GM18868 (cell line): Measurements from ENCODE around the gene ODAD3.
A peak's percentile ranks its signal among the peaks of the same experiment; 100 is the strongest.
"Not testable (repeated sequence)": the region's sequence is repeated elsewhere in the genome, so short reads cannot be mapped to it uniquely, and the experiment has no call there.

Source experiments
- ATAC-seq: cut with Tn5 transposase; IDR thresholded peaks from one replicate; pipeline ENCODE4 v1.9.1; 2021; ENCODE audit warnings: mild to moderate bottlenecking, moderate library complexity; ENCODE audit not compliant: unreplicated experiment

Gene ODAD3

DNA sequence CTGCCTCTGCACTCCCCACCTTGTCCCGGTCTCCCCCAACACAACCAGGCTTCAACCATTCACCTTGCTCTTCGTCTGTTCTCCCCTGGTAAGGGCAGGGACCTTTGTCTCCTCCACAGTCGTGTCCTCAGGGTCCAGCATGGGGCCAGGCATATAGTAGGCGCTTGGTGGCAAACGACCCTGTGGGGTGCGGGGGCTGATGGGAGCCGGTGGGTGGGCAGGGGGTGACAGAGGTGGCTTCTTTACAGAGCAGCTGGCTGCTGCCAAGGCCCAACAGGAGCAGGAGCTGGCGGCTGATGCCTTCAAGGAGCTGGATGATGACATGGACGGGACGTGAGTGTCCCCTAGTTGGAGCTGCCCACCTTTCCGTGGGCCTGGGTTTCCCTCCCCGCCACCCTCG lies 10.2 kb upstream of the ODAD3 start:
- no peak for ATAC-seq

DNA sequence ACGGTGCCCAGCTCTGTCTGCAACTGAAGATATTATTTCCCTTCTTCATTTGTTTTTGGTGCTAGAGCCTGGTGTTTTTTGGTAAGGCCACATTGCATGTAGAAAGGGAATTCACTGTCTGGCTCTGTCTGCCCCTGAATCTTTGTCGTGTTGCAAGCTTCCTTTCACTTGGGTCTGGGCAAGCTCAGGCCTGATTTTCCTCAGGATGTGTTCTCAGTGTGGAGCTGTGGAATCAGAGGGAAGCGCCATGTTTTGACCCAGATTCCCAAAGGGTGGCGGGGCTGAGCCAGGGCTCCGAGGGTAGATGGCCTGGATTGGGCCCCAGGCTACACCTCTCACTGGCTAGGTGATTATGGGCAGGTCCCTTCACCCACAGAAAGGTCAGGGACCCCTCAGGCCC lies 9.1 kb upstream of the ODAD3 start:
- no peak for ATAC-seq

- no peak for ATAC-seq
Measured at GRCh38 chr19:11437955-11438354, 3.0 kb upstream of the ODAD3 start.

DNA sequence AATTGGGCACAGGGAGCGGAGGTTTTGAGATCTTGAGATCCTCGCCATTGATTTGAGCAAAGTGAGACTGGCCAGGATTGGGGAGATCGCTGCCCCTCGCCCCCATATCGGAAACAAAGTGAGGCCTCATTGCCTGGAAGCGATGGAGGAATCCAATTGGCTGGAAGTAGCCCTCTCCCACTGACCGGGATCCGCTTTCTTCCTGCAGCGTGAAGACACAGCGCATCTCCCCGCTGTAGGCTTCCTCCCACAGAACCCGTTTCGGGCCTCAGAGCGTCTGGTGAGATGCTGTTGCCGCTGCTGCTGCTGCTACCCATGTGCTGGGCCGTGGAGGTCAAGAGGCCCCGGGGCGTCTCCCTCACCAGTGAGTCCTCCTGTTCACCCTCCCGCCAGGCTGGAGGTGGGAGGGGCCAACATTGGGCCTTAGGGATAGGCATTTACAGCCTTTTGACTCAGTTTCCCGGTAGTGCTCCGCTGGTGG lies 952 bp upstream of the ODAD3 start:
- no peak for ATAC-seq

DNA sequence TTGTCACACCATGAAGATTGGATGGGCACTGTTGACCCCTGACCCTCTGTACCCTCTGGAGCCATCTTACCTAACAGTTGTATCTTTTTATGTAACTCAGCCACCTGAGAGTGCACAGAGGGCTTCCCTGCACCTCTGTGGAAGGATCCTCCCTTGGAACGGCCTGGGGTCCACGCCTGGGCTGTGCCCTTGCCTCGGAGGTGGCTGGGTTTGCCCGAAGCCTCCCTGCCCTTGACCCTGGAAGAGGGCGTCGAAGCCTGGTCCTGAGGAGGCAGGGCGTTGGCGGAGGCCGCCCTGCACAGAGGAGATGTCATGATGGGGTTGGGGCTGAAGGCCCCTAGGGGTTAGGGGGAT lies 241 bp downstream of the ODAD3 start:
- peak; percentile 8 for ATAC-seq

GRCh38 chr19:11433526-11433925 lies 1.4 kb downstream of the ODAD3 start:
- not testable (repeated sequence) for ATAC-seq

DNA sequence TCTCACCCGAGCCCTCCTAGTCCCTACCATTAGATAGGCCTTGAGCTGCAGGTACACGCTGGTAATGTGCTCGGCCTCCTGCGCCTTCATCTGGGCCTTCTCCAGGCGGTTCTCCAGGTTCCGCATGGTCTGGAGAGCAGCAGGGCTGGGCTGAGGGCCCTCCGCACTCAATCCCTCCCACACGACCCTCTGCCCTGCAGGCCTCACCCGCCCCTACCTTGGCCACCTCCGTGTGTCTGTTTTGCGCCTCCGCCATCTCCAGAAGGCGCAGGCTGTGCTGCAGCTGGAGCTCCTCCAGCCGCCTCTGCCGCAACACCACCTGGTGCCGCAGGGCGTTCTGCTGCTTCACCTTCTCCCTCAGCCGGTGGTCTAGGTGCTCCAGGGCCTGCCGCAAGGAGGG lies 8.3 kb downstream of the ODAD3 start:
- no peak for ATAC-seq

DNA sequence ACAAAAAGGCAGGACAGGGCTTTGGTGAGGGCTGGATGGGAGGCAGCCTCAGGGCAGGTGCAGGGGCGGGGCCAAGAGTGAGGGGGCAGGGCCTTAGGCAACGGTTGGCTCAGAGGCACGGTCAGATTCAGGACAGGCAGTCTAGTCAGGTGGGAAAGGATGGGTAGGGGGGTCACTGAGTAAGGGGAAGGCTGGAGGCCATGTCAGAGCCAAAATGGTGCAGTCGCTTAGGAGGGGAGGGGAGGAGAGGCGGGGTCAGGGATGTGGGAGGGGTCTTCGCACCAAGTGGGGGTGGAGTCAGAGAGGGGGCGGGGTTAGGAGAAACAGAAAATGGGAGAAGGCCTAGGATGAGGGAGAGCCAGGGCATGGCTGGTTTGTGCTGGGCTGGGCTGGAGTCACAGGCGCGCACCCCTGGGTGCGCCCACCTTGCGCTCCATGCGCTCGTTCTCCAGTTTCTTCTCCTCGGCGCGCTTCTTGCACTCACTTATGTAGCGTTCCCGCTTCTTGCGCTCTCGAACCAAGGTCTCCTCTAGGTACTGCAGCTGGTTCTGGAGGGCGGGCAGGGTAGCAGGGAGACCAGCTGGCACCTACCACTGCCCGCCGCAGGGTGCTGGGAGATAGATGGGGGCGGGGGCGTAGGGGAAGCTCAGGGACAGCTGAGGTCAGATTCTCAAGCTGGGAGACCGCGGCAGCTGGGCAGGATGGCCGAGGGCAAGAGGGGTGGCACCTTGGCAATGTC lies 9.0 kb downstream of the ODAD3 start:
- ATAC-seq: no peak

DNA sequence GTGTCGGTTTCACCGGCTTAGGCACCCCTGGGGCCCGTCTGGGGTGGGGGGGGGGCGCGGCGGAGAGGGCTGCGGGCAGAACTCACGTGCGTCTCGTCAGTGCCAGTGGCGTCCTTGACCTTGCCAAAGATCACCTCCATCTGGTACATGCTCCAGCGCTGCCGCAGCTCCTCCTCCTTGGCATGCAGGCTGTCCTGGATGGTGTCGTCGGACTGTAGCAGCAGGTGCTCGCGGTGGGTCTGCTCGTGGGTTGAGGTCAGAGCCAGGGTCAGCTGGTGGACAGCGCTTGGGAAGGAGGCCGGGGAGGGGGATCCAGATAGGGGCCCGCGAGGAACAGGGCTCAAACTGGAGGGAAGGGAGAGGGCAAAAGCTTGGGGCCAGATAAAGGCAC lies 11.1 kb downstream of the ODAD3 start:
- no peak for ATAC-seq

DNA sequence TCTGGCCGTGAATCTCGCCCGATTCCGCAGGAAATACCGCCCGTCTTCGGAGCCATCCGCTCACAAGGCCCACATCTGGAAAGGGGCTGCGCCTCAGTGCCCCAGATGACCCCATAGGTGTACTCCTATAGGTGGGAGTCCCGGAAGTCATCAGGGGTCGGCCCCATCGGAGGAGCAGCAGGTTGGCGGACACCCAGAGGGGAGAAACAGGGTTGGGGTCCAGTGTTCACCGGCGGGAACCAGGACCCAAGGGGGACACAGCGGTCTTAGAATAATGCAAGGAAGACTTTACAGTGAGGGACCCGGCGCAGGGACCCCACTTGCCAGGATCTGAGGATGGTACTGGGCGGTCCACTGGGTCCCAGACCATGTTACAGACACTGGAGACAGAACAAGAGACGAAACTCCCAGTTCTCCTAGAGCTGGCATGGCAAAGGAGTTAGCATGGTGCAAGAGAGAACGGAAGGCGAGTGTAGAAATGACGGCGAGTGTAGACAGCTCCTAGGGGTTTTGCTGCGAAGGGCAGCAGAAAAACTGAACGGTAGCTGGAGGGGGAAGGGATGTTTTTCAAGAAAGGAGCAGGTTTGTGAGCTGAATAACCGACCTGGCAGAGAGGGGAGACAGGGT lies 11.6 kb downstream of the ODAD3 start:
- ATAC-seq: no peak

DNA sequence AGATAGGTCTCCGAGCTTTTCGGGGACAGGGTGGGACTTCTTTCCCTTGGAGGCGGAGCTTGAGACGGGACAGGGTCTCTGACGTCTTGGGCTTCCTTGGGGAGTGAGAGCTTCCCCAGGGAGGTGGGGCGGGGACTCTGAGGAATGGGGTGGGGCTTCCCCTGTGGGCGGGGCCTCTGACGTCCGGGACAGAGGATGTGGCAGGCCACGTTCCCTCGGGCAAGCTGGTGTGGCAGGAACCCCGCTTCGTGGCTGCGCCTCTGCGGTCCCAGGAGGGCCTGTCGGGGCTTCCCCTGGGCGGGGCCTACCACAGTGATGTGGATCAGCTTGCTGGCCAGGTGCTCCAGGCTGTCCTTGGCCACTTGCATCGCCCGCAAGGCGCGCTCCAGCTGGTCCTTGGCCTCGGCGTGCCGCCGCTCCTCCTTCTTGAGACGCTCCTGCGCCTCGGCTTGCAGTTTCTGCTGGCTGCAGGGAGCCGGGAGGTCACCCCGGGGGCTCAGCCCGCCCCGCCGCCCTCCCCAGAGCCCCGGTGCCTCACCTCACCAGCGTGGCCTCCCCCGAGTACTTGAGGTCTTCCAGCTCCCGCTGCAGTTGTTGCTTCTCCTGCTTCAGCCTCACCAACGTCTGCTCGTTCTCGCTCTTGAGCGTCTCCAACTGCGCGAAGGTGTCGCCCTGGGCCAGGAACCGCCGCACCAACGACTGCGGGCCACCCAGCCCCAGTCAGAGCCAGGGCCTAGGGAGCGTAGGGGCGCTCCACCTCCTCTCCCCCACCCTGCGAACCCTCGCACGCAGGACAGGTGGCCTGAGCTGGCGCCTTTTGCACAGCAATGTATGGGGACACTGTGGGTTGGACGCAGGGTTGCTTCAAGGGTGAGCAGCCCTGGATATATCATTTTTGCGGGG lies 12.5 kb downstream of the ODAD3 start:
- peak; percentile 66 for ATAC-seq

GRCh38 chr19:11421371-11422098 lies 13.4 kb downstream of the ODAD3 start:
- peak; percentile 27 for ATAC-seq

GRCh38 chr19:11420429-11421370 lies 14.2 kb downstream of the ODAD3 start:
- ATAC-seq: no peak

- ATAC-seq: no peak
Measured at GRCh38 chr19:11418549-11419506, 16.1 kb downstream of the ODAD3 start, which contains the start of gene RGL3. Gene RGL3 (minus strand): TSS chr19:11419314. CDS start chr19:11419278, 36 bp downstream.

- no peak for ATAC-seq
Measured at GRCh38 chr19:11418094-11418548, 16.8 kb downstream of the ODAD3 start.

DNA sequence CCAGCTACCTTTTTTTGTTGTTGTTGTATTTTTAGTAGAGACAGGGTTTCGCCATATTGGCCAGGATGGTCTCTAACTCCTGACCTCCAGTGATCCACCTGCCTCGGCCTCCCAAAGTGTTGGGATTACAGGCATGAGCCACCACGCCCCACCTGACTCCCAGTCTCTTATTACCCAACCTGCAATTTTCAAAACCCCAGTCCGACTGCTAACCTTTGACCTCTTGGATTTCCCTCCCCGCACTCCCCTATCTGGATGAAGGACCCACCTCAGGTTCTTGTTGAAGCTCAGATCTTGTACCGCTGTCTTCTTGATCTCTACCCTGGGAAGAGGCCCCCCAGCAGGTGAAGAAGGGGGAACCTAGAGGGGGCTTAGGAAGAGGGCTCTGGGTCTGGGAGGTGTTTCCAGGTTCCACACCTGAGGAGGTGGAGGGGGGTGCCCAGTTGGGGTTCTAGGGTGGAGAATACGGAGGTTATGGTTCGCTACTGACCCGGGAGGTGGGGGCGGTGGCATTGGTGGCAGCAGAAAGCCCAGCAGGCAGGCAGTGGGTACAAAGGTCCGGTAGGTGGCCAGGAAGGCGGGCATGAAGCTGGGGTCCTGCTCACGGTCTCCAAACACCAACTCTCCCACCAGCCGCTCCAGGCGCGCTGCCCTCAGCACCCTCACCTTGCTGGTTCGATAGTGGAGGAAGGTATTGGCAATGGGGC lies 18.4 kb downstream of the ODAD3 start:
- no peak for ATAC-seq

DNA sequence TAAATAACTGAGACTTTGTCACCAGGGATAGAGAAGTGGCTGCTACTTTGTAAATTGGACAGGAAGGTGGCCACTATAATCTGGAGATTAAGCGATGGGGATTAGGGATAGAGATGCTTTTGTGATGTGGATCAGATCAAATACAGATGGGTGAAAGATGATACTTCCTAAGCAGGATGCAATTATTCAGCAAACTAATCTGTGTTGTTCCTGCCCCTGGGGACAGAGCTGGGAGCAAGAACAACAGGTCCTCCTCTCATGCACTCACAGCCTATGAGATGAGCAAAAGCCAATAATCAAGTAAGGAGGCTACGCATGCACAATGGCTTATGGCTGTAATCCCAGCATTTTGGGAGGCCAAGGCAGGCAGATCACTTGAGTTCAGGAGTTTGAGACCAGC lies 20.4 kb downstream of the ODAD3 start:
- no peak for ATAC-seq

GRCh38 chr19:11410682-11411081 lies 24.2 kb downstream of the ODAD3 start:
- ATAC-seq: no peak
